ENCODE measurements around the gene RNF169. TPM values are rescaled to one million over a fixed set of nuclear protein-coding genes. Genes with fewer than 3 reads are reported as not detected.

The RNF169 gene
- total and polyA plus RNA-seq, 2 experiments from 2014 or later = 0.78 to 16.5 TPM

DNA sequence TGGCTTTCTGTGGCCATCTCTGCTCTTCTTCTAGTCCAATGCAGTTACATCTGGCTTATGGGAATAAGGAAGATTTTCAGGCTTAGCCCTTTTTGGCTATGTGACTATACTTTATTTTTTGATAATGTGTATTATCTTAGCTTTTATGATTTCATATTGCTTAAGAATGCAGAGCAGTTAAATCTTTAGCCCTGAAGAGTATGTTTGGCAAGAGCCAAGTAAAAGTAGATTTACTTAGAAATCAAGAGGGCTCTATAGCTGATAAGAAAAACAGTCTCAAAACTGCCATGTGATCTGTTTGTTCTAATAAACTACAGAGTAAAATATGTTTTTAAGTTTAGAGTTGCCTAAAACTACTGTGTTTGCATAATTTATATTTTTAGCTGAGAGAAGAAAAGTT is 61.2 kb downstream of the RNF169 start:
- peaks cover 3% of the 10 kb centered on the region; the same call in 2 of the 3 replicates for H3K4me1 Mint-ChIP-seq
- Histone ChIP-seq H3K27me3 (ENCODE audit: insufficient read depth) (no peaks in the 10 kb centered on the region), H3K4me3 (no peak overlapping the region), H3F3A (replicated peaks; ENCODE audit: low read depth) (no peaks in the 10 kb centered on the region), H3K79me2 (replicated peaks; ENCODE audit: insufficient read depth) (no peaks in the 10 kb centered on the region), H4K20me1 (replicated peaks; ENCODE audit: insufficient read depth) (no peaks in the 10 kb centered on the region), H3K9me2 (ENCODE audit: insufficient read depth) (no peaks in the 10 kb centered on the region), H3K4me2 (no peak overlapping the region), H2AFZ (no peak overlapping the region), H3K27ac (ENCODE audit: low read depth) (no peak overlapping the region), H3K36me3 (ENCODE audit: insufficient read depth) (no peaks in the 10 kb centered on the region), H3K4me1 (ENCODE audit: insufficient read depth) (no peaks in the 10 kb centered on the region)
- no peak overlapping the region for H3K27ac Mint-ChIP-seq
- no peak for DNase-seq (ENCODE audit: low spot score)
- TF ChIP-seq, protein P1, sequence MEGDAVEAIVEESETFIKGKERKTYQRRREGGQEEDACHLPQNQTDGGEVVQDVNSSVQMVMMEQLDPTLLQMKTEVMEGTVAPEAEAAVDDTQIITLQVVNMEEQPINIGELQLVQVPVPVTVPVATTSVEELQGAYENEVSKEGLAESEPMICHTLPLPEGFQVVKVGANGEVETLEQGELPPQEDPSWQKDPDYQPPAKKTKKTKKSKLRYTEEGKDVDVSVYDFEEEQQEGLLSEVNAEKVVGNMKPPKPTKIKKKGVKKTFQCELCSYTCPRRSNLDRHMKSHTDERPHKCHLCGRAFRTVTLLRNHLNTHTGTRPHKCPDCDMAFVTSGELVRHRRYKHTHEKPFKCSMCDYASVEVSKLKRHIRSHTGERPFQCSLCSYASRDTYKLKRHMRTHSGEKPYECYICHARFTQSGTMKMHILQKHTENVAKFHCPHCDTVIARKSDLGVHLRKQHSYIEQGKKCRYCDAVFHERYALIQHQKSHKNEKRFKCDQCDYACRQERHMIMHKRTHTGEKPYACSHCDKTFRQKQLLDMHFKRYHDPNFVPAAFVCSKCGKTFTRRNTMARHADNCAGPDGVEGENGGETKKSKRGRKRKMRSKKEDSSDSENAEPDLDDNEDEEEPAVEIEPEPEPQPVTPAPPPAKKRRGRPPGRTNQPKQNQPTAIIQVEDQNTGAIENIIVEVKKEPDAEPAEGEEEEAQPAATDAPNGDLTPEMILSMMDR (conservative IDR thresholded peaks at IDR 0.05; ENCODE audit: low read depth in 2 of 2) = no peak
- no peak for TF ChIP-seq JUNB (IDR thresholded peaks at IDR 0.05; ENCODE audit: unreplicated experiment)
- no peak for TF ChIP-seq POLR2AphosphoS5 (IDR thresholded peaks at IDR 0.05; ENCODE audit: low read depth)
- TF ChIP-seq STAT1 (IDR thresholded peaks at IDR 0.05; ENCODE audit: unreplicated experiment) = no peak
- no peak for TF ChIP-seq EZH2phosphoT487 (IDR thresholded peaks at IDR 0.05; ENCODE audit: unreplicated experiment)
- no peak for TF ChIP-seq ZNF114 (CRISPR knock-in tag; IDR thresholded peaks at IDR 0.05)
- TF ChIP-seq, protein P2, sequence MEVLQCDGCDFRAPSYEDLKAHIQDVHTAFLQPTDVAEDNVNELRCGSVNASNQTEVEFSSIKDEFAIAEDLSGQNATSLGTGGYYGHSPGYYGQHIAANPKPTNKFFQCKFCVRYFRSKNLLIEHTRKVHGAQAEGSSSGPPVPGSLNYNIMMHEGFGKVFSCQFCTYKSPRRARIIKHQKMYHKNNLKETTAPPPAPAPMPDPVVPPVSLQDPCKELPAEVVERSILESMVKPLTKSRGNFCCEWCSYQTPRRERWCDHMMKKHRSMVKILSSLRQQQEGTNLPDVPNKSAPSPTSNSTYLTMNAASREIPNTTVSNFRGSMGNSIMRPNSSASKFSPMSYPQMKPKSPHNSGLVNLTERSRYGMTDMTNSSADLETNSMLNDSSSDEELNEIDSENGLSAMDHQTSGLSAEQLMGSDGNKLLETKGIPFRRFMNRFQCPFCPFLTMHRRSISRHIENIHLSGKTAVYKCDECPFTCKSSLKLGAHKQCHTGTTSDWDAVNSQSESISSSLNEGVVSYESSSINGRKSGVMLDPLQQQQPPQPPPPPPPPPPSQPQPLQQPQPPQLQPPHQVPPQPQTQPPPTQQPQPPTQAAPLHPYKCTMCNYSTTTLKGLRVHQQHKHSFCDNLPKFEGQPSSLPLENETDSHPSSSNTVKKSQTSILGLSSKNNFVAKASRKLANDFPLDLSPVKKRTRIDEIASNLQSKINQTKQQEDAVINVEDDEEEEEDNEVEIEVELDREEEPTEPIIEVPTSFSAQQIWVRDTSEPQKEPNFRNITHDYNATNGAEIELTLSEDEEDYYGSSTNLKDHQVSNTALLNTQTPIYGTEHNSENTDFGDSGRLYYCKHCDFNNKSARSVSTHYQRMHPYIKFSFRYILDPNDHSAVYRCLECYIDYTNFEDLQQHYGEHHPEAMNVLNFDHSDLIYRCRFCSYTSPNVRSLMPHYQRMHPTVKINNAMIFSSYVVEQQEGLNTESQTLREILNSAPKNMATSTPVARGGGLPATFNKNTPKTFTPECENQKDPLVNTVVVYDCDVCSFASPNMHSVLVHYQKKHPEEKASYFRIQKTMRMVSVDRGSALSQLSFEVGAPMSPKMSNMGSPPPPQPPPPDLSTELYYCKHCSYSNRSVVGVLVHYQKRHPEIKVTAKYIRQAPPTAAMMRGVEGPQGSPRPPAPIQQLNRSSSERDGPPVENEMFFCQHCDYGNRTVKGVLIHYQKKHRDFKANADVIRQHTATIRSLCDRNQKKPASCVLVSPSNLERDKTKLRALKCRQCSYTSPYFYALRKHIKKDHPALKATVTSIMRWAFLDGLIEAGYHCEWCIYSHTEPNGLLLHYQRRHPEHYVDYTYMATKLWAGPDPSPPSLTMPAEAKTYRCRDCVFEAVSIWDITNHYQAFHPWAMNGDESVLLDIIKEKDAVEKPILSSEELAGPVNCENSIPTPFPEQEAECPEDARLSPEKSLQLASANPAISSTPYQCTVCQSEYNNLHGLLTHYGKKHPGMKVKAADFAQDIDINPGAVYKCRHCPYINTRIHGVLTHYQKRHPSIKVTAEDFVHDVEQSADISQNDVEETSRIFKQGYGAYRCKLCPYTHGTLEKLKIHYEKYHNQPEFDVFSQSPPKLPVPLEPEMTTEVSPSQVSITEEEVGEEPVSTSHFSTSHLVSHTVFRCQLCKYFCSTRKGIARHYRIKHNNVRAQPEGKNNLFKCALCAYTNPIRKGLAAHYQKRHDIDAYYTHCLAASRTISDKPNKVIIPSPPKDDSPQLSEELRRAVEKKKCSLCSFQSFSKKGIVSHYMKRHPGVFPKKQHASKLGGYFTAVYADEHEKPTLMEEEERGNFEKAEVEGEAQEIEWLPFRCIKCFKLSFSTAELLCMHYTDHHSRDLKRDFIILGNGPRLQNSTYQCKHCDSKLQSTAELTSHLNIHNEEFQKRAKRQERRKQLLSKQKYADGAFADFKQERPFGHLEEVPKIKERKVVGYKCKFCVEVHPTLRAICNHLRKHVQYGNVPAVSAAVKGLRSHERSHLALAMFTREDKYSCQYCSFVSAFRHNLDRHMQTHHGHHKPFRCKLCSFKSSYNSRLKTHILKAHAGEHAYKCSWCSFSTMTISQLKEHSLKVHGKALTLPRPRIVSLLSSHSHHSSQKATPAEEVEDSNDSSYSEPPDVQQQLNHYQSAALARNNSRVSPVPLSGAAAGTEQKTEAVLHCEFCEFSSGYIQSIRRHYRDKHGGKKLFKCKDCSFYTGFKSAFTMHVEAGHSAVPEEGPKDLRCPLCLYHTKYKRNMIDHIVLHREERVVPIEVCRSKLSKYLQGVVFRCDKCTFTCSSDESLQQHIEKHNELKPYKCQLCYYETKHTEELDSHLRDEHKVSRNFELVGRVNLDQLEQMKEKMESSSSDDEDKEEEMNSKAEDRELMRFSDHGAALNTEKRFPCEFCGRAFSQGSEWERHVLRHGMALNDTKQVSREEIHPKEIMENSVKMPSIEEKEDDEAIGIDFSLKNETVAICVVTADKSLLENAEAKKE (CRISPR knock-in tag; IDR thresholded peaks at IDR 0.05) = no peak
- TF ChIP-seq, protein P3, sequence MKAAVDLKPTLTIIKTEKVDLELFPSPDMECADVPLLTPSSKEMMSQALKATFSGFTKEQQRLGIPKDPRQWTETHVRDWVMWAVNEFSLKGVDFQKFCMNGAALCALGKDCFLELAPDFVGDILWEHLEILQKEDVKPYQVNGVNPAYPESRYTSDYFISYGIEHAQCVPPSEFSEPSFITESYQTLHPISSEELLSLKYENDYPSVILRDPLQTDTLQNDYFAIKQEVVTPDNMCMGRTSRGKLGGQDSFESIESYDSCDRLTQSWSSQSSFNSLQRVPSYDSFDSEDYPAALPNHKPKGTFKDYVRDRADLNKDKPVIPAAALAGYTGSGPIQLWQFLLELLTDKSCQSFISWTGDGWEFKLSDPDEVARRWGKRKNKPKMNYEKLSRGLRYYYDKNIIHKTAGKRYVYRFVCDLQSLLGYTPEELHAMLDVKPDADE (IDR thresholded peaks at IDR 0.05) = no peak
- TF ChIP-seq ZNF331 (CRISPR knock-in tag; IDR thresholded peaks at IDR 0.05; ENCODE audit: low read depth) = no peak
- no peak for TF ChIP-seq CREB1 (CRISPR knock-in tag; IDR thresholded peaks at IDR 0.05; ENCODE audit: low read depth)
- TF ChIP-seq EZH2 (IDR thresholded peaks at IDR 0.05; ENCODE audit: low read depth, unreplicated experiment) = no peak
- TF ChIP-seq NANOG (IDR thresholded peaks at IDR 0.05; ENCODE audit: borderline replicate concordance) = no peak
- TF ChIP-seq, protein P4, sequence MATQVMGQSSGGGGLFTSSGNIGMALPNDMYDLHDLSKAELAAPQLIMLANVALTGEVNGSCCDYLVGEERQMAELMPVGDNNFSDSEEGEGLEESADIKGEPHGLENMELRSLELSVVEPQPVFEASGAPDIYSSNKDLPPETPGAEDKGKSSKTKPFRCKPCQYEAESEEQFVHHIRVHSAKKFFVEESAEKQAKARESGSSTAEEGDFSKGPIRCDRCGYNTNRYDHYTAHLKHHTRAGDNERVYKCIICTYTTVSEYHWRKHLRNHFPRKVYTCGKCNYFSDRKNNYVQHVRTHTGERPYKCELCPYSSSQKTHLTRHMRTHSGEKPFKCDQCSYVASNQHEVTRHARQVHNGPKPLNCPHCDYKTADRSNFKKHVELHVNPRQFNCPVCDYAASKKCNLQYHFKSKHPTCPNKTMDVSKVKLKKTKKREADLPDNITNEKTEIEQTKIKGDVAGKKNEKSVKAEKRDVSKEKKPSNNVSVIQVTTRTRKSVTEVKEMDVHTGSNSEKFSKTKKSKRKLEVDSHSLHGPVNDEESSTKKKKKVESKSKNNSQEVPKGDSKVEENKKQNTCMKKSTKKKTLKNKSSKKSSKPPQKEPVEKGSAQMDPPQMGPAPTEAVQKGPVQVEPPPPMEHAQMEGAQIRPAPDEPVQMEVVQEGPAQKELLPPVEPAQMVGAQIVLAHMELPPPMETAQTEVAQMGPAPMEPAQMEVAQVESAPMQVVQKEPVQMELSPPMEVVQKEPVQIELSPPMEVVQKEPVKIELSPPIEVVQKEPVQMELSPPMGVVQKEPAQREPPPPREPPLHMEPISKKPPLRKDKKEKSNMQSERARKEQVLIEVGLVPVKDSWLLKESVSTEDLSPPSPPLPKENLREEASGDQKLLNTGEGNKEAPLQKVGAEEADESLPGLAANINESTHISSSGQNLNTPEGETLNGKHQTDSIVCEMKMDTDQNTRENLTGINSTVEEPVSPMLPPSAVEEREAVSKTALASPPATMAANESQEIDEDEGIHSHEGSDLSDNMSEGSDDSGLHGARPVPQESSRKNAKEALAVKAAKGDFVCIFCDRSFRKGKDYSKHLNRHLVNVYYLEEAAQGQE (IDR thresholded peaks at IDR 0.05; ENCODE audit: unreplicated experiment) = no peak
- no peaks in the 10 kb centered on the region for H3K9me3 Mint-ChIP-seq
- peaks cover 2% of the 10 kb centered on the region; the same call in 1 of the 3 replicates for H3K36me3 Mint-ChIP-seq (ENCODE audit: low read depth)
- ATAC-seq = no peak
- no peaks in the 10 kb centered on the region for H3K27me3 Mint-ChIP-seq (ENCODE audit: insufficient read depth, low read depth, poor library complexity)
- H3K4me3 Mint-ChIP-seq = no peak overlapping the region

Data from GM23338 (cell line).